ENCODE data around the gene GPR132. TPM values are rescaled to one million over a fixed set of nuclear protein-coding genes. Genes with fewer than 3 reads are reported as not detected.

Gene GPR132
- polyA plus RNA-seq, 2 of the 4 experiments (the other 2 are of a cell fraction) = 0.18 to 0.19 TPM

DNA sequence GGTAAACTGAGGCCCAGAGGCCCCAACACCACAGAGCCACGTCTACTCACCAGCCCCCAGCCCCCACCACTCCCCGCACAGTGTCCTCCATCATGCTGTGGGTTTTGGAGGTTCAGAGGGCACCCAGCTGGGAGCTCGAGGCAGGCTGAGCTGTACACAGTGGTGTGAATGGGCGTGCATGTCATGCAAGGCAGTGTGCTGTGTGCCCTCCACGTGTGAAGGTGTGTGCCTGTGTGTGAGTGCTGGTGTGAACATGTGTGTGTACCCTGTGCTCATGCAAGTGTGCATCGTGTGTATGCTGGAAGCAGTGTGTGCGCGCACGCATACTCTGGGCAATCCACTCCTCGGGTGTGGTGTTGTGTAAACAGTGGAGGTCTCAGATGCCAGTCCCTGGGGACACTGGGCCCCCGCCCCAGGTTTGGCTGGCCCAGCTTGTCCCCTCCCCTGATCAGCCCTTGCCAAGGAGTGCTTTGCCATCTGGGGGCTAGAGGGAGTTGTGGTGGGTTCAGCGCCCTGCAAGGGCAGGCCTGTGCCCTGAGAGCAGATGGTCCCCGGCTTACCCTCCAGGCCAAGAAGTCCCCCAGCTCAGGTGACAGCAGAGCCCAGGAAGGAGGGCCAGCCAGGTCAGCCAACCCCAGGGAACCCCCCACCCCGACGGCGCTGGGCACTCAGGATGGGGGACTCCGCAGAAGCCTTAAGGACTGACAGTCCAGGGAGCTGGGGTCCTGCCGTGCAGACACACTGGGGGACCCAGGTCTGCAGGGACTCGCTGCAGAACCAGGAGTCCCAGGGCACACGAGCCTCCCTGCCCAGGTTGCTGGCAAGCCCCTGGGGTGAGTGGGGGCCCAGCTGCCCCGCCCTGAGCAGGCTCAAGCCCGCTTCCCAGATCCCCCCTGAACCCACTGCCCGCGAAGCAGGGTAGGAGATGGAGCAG is 23.8 kb upstream of the GPR132 start:
- H3K27ac ChIP-seq = peak overlapping the region; percentile 98 to 100
- POLR2A ChIA-PET = interaction anchor here (1.1 to 1.2 kb wide), 2 partner anchors 116 to 212 kb away, joined by 3 to 4 read pairs; partner anchors contain the start of gene BRF1
- ATAC-seq (no peak), DNase-seq (ENCODE audit: low read depth in 1 of 2, low spot score in 1 of 2) (peak in 1 of 2 experiments; percentile 65), FAIRE-seq (peak; percentile 76)
- peaks cover 57% of the 10 kb centered on the region for H3K4me1 ChIP-seq
- H3K4me2 ChIP-seq = peak overlapping the region; percentile 98
- no peak overlapping the region for H3K4me3 ChIP-seq
- whole genome bisulfite sequencing (ENCODE audit: missing lambda C conversion rate) = 56% methylated on average over 15 of the region's 24 CpGs
- CTCF ChIA-PET = interaction anchor here (0.9 to 9.1 kb wide), 21 partner anchors 7 to 400 kb away, joined by 3 to 132 read pairs (median 8); partner anchors contain the start of genes JAG2 and NUDT14
- H3K9me3 ChIP-seq = no peaks in the 10 kb centered on the region
- TF ChIP-seq, protein P1, sequence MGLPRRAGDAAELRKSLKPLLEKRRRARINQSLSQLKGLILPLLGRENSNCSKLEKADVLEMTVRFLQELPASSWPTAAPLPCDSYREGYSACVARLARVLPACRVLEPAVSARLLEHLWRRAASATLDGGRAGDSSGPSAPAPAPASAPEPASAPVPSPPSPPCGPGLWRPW (IDR thresholded peaks at IDR 0.05) = no peak
- TF ChIP-seq CBX8 (IDR thresholded peaks at IDR 0.05) (no peak), RARB (CRISPR knock-in tag; IDR thresholded peaks at IDR 0.05) (no peak), EP300 (IDR thresholded peaks at IDR 0.05) (no peak), HEYL (CRISPR knock-in tag; IDR thresholded peaks at IDR 0.05) (peak; percentile 17; the same call in 1 of the 2 replicates), JUN (IDR thresholded peaks at IDR 0.05) (no peak), NR3C1 (IDR thresholded peaks at IDR 0.05) (no peak), FOXS1 (CRISPR knock-in tag; IDR thresholded peaks at IDR 0.05) (peak; percentile 33; the same call in 1 of the 2 replicates), CEBPB (IDR thresholded peaks at IDR 0.05) (no peak), SREBF2 (IDR thresholded peaks at IDR 0.05) (no peak), MAZ (IDR thresholded peaks at IDR 0.05; ENCODE audit: borderline replicate concordance, low read depth, low read length) (no peak), FOSL2 (IDR thresholded peaks at IDR 0.05) (no peak), FOSL2 (CRISPR knock-in tag; IDR thresholded peaks at IDR 0.05) (no peak), ZC3H11A (IDR thresholded peaks at IDR 0.05) (no peak), ZFP36 (IDR thresholded peaks at IDR 0.05; ENCODE audit: borderline replicate concordance, partially characterized antibody) (no peak), HDAC2 (IDR thresholded peaks at IDR 0.05) (no peak), EHF (CRISPR knock-in tag; IDR thresholded peaks at IDR 0.05) (peak; percentile 92), RNF2 (IDR thresholded peaks at IDR 0.05; ENCODE audit: borderline replicate concordance, low read depth) (no peak), CHD2 (IDR thresholded peaks at IDR 0.05; ENCODE audit: low read length, partially characterized antibody) (no peak), CHD4 (IDR thresholded peaks at IDR 0.05; ENCODE audit: borderline replicate concordance) (no peak), KDM1A (IDR thresholded peaks at IDR 0.05; ENCODE audit: low read depth) (no peak), PHF8 (IDR thresholded peaks at IDR 0.05; ENCODE audit: borderline replicate concordance, low read depth) (no peak), RAD21 (conservative IDR thresholded peaks at IDR 0.05 in 1 of 2, IDR thresholded peaks at IDR 0.05 in 1 of 2) (no peak), ZNF302 (CRISPR knock-in tag; IDR thresholded peaks at IDR 0.05) (peak; percentile 44; the same call in 1 of the 2 replicates), NPAS2 (CRISPR knock-in tag; IDR thresholded peaks at IDR 0.05; ENCODE audit: borderline replicate concordance) (no peak), KDM5A (IDR thresholded peaks at IDR 0.05) (no peak)
- TF ChIP-seq, protein P2, sequence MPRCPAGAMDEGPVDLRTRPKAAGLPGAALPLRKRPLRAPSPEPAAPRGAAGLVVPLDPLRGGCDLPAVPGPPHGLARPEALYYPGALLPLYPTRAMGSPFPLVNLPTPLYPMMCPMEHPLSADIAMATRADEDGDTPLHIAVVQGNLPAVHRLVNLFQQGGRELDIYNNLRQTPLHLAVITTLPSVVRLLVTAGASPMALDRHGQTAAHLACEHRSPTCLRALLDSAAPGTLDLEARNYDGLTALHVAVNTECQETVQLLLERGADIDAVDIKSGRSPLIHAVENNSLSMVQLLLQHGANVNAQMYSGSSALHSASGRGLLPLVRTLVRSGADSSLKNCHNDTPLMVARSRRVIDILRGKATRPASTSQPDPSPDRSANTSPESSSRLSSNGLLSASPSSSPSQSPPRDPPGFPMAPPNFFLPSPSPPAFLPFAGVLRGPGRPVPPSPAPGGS (IDR thresholded peaks at IDR 0.05) = no peak
- TF ChIP-seq, protein P3, sequence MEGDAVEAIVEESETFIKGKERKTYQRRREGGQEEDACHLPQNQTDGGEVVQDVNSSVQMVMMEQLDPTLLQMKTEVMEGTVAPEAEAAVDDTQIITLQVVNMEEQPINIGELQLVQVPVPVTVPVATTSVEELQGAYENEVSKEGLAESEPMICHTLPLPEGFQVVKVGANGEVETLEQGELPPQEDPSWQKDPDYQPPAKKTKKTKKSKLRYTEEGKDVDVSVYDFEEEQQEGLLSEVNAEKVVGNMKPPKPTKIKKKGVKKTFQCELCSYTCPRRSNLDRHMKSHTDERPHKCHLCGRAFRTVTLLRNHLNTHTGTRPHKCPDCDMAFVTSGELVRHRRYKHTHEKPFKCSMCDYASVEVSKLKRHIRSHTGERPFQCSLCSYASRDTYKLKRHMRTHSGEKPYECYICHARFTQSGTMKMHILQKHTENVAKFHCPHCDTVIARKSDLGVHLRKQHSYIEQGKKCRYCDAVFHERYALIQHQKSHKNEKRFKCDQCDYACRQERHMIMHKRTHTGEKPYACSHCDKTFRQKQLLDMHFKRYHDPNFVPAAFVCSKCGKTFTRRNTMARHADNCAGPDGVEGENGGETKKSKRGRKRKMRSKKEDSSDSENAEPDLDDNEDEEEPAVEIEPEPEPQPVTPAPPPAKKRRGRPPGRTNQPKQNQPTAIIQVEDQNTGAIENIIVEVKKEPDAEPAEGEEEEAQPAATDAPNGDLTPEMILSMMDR (IDR thresholded peaks at IDR 0.05) = no peak
- TF ChIP-seq, protein P4, sequence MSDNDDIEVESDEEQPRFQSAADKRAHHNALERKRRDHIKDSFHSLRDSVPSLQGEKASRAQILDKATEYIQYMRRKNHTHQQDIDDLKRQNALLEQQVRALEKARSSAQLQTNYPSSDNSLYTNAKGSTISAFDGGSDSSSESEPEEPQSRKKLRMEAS (IDR thresholded peaks at IDR 0.05) = peak; percentile 32; the same call in 1 of the 2 replicates
- TF ChIP-seq, protein P5, sequence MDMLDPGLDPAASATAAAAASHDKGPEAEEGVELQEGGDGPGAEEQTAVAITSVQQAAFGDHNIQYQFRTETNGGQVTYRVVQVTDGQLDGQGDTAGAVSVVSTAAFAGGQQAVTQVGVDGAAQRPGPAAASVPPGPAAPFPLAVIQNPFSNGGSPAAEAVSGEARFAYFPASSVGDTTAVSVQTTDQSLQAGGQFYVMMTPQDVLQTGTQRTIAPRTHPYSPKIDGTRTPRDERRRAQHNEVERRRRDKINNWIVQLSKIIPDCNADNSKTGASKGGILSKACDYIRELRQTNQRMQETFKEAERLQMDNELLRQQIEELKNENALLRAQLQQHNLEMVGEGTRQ (IDR thresholded peaks at IDR 0.05) = no peak
- TF ChIP-seq, protein P6, sequence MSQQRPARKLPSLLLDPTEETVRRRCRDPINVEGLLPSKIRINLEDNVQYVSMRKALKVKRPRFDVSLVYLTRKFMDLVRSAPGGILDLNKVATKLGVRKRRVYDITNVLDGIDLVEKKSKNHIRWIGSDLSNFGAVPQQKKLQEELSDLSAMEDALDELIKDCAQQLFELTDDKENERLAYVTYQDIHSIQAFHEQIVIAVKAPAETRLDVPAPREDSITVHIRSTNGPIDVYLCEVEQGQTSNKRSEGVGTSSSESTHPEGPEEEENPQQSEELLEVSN (IDR thresholded peaks at IDR 0.05; ENCODE audit: borderline replicate concordance, low read depth) = no peak
- TF ChIP-seq, protein P7, sequence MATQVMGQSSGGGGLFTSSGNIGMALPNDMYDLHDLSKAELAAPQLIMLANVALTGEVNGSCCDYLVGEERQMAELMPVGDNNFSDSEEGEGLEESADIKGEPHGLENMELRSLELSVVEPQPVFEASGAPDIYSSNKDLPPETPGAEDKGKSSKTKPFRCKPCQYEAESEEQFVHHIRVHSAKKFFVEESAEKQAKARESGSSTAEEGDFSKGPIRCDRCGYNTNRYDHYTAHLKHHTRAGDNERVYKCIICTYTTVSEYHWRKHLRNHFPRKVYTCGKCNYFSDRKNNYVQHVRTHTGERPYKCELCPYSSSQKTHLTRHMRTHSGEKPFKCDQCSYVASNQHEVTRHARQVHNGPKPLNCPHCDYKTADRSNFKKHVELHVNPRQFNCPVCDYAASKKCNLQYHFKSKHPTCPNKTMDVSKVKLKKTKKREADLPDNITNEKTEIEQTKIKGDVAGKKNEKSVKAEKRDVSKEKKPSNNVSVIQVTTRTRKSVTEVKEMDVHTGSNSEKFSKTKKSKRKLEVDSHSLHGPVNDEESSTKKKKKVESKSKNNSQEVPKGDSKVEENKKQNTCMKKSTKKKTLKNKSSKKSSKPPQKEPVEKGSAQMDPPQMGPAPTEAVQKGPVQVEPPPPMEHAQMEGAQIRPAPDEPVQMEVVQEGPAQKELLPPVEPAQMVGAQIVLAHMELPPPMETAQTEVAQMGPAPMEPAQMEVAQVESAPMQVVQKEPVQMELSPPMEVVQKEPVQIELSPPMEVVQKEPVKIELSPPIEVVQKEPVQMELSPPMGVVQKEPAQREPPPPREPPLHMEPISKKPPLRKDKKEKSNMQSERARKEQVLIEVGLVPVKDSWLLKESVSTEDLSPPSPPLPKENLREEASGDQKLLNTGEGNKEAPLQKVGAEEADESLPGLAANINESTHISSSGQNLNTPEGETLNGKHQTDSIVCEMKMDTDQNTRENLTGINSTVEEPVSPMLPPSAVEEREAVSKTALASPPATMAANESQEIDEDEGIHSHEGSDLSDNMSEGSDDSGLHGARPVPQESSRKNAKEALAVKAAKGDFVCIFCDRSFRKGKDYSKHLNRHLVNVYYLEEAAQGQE (IDR thresholded peaks at IDR 0.05) = no peak

All from A549 (cell line).